NK-92 treated with Interleukin-12 subunit alpha and Interleukin-12 subunit beta, amount 100 ng/mL, for 24 hours (cell line): Measurements from ENCODE around the gene AP2A2.
"Not testable (repeated sequence)": the region's sequence is repeated elsewhere in the genome, so short reads cannot be mapped to it uniquely, and the experiment has no call there.

Experiments used
- DNase-seq: peaks from one replicate; lab custom pipeline; 2025; lab: John Stamatoyannopoulos, UW

AP2A2 gene

GRCh38 chr11:1015826-1016545 is 90.3 kb downstream of the AP2A2 start:
- DNase-seq: no peak

GRCh38 chr11:1016610-1017126 is 91.0 kb downstream of the AP2A2 start:
- not testable (repeated sequence) for DNase-seq

- no peak for DNase-seq
Observed at GRCh38 chr11:1017269-1018005, 91.8 kb downstream of the AP2A2 start.

GRCh38 chr11:1018091-1018490 is 92.4 kb downstream of the AP2A2 start:
- DNase-seq: no peak

- DNase-seq: no peak
Observed at GRCh38 chr11:1019321-1019910, 93.7 kb downstream of the AP2A2 start.

- no peak for DNase-seq
Observed at GRCh38 chr11:1020211-1020905, 94.7 kb downstream of the AP2A2 start.

- no peak for DNase-seq
Observed at GRCh38 chr11:1022411-1022810, 96.7 kb downstream of the AP2A2 start.

GRCh38 chr11:1022908-1023810 is 97.5 kb downstream of the AP2A2 start:
- no peak for DNase-seq

- no peak for DNase-seq
Observed at GRCh38 chr11:1023811-1024596, 98.3 kb downstream of the AP2A2 start.

- no peak for DNase-seq
Observed at GRCh38 chr11:1024597-1025409, 99.1 kb downstream of the AP2A2 start.

GRCh38 chr11:1025410-1026162 is 99.9 kb downstream of the AP2A2 start:
- no peak for DNase-seq

GRCh38 chr11:1026163-1026450 is 100.4 kb downstream of the AP2A2 start:
- no peak for DNase-seq

- no peak for DNase-seq
Observed at GRCh38 chr11:1026641-1027482, 101.2 kb downstream of the AP2A2 start.

- DNase-seq: no peak
Observed at GRCh38 chr11:1027483-1028290, 102.0 kb downstream of the AP2A2 start.

- DNase-seq: no peak
Observed at GRCh38 chr11:1028291-1028540, 102.5 kb downstream of the AP2A2 start.

GRCh38 chr11:1028616-1029015 is 102.9 kb downstream of the AP2A2 start:
- no peak for DNase-seq

- no peak for DNase-seq
Observed at GRCh38 chr11:1029051-1029450, 103.4 kb downstream of the AP2A2 start.

GRCh38 chr11:1029654-1030053 is 104.0 kb downstream of the AP2A2 start:
- DNase-seq: no peak
